Inferior parietal cortex (tissue), 1 donor: Measurements from ENCODE around the gene GPT2.

Experiments
- DNase-seq: peaks from one replicate; pipeline ENCODE4 v3.0.0-alpha.2; 2016; ENCODE audit errors: extremely low spot score

Gene GPT2, protein sequence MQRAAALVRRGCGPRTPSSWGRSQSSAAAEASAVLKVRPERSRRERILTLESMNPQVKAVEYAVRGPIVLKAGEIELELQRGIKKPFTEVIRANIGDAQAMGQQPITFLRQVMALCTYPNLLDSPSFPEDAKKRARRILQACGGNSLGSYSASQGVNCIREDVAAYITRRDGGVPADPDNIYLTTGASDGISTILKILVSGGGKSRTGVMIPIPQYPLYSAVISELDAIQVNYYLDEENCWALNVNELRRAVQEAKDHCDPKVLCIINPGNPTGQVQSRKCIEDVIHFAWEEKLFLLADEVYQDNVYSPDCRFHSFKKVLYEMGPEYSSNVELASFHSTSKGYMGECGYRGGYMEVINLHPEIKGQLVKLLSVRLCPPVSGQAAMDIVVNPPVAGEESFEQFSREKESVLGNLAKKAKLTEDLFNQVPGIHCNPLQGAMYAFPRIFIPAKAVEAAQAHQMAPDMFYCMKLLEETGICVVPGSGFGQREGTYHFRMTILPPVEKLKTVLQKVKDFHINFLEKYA

DNA sequence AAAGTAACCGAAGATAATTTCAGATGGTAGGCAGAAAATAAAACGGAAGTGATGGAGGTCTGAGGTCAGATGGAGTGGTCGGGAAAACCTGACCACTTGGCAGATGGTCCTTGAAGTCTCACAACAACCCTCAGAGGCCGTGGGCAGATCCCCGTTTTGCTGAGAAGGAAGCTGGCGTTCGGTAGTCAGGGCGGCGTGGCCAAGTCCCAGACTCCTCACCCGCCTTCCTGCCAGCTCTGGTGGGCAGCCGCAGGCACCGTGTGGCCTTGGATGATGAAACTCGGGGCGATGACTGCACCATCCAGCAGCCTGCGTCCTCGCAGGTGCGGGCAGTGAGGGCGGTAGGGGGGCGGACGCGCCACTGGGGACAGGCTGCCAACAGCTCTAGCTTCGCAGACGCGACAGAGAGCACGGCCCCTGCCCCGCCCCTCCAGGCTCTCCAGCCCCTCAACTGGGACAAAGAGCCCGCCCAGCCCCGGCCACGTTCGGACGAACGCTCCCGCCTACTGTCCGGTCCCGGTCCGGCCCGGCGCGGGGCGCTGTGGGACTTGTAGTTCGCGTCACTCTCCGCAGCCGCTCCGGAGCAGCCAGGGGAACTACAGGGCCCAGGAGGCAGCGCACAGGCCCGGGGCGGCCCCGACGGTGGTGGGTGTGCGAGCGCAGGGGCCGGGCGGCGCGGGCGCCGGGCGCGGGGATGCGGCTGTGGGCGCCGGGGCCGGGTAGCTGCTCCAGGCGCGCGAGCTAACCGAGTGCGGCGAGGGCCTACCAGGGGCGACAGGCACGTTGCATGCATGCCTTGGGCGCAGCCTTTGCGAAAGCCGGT is at the start of gene GPT2:
Gene GPT2 (plus strand): TSS at position 673 of the 823 bp plus-strand sequence. CDS start 354 bp downstream, outside the sequence.
- peak; percentile 92 for DNase-seq

DNA sequence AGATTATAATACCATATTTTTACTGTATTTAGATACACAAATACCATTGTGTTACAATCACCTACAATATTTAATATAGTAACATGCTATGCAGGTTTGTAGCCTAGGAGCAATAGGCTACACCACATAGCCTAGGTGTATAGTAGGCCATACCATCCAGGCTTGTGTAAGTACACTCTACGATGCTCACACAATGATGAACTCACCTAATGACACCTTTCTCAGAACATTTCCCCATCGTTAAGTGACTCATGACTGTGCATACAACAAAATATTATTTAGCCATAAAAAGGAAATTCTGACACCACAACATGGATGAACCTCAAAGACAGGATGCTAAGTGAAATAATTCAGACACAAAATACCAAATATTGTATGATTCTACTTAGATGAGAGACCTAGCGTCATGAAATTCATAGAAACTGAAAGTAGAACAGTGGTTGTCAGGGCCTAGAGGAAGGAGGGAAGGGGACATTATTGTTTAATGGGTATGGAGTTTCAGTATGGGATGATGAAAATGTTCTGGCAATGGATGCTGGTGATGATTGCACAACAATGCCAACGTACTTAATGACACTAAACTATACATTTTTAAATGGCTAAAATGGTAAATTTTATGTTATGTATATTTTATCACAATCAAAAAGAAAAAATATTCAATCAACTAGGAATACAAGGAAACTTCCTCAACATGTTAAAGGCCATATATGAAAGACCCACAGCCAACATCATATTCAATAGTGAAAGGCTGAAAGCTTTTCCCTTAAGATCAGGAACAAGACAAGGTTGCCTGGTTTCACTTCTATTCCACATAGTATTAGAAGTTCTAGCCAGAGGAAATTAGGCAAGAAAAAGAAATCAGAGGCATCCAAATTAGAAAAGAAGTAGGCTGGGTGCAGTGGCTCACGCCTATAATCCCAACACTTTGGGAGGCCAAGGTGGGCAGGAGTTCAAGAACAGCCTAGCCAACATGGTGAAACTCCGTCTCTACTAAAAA is 47.3 kb upstream of the GPT2 start:
- DNase-seq = no peak

DNA sequence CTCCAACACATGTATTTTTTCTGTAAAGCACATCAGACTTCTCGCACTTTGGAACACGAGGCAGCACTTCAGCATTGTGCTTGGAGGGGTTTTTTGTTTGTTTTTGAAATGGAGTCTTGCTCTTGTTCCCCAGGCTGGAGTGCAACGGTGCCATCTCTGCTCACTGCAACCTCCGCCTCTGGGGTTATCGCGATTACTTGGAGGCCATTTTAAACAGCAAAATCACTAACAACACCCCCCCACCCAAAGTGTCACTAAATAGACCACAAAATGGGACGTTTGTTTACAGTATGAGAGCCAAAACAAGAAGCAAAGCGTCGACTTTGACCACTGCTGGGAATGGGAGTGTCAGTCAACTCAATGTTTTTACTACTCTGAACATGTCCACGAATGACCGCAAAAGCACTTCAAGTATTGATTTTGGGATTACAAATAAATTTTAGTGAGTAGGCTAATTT is 44.1 kb upstream of the GPT2 start:
- DNase-seq = no peak

DNA sequence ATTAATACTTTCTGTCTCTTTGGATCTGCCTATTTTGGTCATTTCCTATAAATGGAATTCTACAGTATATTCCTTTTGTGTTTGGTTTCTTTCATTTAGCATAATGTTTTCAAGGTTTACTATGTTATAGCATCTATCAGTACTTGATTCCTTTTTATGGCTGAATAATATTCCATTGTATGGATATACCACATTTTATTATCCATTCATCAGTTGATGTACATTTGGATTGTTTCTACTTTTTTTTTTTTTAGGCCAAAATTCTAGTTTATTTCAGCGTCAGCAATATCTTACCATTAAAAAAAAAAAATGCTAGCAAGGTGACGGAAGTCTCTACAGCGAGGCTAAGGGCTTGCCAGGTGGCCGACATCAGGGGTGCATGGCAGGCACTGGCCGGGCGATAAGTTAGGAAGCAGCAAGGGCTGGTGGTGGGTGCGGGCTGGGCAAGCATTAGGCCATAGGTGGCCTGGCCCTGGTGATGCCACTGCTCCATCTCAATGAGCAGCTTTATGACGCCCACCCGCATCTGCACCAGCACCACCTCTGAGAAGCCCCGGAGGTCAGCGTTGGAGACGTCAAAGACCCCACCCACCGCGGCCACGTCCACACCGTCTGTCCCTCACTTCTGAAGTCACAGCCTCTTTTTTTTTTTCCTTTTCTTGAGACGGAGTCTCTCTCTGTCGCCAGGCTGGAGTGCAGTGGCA is 41.8 kb upstream of the GPT2 start:
- DNase-seq = no peak

DNA sequence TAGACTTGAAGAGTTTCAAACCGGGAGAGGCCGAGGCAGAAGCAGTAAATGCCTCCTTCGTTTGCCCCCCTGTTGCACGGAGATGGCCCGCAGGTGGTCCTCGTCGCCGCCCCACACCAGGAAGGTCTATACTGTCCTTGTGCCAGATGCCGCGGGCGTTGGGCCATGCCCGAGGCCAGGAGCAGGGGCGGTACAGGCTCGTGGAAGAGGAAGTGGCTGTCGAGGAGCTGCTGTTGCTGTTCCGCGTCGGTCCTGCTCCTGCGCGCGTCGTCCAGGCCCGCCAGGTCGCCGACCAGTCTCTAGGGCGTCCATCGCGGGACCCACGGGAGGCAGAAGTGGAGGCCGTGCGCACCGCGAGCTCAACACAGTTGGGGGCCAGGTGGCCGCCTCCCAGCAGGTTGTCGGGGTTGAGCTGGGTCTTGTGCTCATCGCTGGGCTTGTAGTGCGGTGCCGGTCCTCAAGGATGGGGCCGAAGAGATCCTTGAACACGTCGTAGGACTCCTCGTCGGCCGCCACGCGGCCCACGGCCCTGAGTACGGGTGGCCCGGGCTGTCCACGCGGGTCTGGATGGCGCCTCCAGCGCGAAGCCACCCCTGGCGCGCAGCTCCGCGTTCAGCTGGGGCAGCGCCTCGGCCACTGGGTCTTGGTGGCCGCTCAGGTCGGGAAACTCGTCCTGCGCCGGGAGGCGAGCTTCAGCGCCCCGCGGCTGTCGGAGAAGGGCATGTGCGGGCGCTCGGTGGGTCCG is 40.1 kb upstream of the GPT2 start:
- DNase-seq = no peak

DNA sequence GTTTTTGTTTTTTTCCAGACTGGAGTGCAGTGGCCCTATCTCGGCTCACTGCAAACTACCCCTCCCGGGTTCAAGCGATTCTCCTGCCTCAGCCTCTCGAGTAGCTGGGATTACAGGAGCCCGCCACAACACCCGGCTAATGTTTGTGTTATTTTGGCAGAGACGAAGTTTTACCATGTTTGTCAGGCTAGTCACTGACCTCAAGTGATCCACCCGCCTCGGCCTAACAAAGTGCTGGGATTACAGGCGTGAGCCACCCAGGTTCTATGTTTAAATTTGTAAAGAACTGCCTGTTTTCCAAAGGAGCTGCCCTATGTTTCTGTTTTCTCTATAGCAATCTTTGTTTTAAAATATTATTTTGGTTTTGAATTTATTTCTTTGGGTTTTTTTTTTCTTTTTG is 39.4 kb upstream of the GPT2 start:
- DNase-seq = no peak

DNA sequence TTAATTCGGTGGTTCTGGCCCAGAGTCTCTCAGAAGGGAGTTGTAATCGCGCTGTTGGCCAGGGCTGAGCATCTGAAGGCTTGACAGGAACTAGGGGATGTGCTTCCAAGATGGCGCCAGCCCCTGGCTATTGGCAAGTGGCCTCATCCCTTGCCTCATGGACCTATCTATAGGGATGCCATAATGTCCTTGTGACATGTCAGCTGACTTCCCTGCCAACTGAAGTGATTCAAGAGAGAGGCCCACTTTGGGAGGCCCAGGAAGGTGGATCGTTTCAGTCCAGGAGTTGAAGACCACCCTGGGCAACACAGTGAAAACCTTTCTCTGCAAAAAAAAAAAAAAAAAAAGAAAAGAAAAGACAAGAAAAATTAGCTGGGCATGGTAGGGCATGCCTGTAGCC is 38.2 kb upstream of the GPT2 start:
- no peak for DNase-seq

DNA sequence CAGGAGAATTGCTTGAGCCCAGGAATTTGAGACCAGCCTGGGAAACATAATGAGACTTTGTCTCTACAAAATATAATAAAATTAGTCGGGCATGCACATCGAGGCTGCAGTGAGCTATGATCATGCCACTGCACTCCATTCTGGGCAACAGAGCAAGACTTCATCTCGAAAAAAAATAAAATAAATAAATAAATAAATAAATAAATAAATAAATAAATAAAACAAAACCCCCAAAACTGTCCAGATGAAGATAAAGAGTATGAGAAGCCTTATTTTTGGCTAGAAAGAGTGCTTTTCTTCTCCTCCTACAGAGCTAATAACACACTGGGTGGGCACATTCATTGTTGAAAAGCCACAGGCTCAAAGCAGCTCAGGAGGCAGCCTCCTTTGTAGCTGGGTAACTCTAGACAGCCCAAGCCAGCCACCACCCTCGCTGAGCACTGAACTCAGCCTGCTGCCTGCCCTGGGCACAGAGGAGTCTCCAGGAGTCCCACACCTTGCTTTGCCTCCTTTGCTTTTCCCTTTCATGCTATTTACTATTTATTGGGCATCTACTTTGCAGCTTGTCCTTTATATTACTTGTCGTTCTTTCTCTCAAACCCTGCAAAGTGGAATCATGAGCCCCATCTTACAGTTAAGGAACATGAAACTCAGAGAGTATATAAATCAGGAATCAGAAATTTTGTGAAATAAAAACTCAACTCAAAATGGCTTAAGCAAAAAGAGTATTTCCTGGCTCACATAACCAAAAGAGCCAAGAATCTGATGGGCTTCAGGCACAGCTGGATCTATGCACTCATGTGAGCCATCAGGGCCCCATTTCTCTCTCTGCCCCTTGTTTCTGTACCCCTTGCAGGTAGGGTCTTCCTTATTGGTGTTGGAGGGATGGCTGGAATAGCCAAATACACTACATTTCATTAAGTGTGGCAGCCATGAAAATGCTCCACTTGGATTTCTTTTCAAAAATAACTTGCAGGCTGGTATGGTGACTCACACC is 35.1 kb upstream of the GPT2 start:
- DNase-seq = no peak

DNA sequence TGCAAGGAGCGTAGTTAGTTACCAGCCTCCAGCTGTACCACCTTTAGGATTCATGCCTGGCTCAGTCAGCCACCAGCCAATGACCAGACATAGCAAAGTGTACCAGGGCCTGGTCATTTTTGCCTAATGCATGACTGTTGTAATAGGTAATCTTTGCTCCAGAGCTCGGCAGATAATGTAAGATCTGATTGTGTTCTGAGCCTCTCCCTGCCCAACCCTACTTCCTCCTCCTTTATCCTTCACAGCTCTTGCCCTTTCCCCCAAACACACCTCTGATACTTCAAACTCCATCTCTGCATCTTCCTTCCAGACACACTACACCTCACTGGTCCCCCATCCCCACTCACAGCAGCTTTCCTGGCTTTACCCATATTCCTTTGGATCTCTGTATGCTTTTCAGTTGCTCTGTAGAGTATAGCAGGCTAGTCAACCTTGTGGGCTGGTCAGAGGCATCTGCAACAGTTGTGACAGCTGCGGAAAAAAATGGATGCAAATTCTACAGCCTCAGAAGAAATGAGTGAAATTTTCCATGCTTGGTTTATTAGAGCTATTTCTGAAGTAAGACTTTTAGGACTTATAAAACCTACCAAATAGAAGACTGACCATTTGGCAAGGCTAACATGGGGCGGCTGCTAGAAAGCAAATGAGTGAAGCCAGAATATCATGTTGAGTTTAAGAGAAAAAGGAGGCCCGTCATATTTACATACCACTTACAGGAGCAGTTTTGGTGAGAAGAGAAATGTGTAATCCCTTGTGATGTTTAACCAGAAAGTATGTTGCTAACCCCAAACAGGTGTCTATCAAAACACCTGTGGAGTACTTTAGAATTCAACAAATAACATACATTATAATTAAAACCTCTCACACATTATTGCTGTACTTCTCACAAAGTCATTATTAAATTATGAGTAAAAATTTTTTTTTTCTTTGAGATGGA is 33.3 kb upstream of the GPT2 start:
- DNase-seq = no peak

DNA sequence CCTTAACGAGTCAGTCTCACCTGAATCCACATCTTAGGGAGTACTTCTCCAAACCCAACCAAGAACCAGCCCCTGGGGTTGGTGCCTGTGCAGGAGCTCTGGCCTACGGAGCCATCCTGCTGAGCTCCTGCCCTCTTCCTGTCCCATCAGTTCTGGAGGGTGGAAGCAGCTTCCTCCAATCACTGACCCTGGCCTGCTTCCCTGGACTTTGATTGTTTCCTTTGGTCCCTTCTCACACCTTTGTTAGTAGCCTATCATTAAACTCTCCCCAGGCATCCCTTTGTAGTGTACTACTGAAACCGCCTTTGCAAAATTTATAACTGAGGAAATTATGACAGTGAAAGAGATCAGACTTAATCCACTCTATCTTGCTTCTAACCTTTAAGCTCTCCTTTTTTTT is 32.0 kb upstream of the GPT2 start:
- DNase-seq = no peak

DNA sequence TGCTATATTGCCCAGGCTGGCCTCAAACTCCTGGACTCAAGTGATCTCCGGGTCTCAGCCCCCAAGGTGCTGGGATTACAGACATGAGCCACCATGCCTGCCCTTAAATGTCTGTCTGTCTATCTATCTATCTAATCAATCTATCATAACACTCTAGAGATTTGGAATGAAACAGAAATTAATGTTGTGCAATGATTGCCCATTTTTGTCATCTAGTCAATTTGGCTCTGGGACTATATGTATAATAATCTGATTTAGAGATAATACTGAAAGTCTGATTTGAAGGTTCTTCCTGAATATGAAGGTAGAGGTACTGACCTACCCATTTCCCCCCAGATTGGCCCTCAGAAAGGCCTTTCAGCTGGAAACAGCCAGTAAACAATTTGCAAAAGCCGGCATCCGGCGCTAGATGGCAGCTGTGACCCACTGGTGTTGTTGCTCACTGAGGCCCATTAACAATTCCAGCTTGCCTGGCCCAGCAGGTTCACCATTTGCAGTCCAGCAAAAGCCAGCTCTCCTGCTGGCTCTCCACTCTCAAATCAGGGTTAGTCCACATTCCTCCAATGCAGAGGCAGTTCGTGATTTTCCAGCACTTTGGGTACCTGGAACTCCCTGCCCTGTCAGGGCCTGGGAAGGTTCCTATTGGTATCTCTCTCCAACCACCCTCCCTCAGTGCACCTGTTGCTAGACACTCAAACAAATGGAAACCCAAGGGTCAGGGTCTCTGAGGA is 30.3 kb upstream of the GPT2 start:
- peak; percentile 92 for DNase-seq

DNA sequence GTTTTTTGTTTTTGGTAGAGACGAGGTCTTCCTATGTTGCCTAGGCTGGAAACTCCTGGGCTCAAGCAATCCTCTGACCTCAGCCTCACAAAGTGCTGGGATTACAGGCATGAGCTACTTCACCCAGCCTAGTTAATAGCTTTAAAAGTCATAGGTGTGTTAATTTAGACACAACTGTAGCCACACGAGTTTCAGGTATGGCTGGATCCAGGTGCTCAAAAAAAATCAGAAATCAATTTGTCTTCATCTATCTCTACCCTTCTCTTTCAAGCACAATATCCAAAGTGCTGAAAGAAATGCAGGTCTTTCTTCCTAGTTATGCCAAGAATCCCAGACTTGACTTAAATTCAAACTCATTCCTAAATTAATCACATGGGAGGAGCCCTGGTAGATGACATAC is 29.3 kb upstream of the GPT2 start:
- DNase-seq = no peak

DNA sequence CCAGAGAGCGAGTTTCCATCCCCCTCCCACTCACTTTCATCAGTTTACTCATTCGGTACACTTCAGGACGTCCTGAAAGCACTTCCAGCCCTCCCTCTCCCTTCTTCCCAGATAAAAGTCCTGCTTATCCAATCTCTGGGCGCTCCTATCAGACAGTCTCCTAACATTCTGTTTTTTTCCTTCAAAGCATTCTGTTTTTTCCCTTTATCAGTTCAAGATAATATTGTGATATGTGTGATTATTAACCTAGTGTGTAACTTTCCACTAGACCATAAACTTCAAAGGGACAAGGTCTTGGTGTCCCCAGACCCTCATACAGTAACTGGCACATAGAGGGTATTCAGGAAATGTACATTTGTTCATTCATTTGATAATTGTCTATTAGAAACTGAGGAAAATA is 28.8 kb upstream of the GPT2 start:
- DNase-seq = no peak

DNA sequence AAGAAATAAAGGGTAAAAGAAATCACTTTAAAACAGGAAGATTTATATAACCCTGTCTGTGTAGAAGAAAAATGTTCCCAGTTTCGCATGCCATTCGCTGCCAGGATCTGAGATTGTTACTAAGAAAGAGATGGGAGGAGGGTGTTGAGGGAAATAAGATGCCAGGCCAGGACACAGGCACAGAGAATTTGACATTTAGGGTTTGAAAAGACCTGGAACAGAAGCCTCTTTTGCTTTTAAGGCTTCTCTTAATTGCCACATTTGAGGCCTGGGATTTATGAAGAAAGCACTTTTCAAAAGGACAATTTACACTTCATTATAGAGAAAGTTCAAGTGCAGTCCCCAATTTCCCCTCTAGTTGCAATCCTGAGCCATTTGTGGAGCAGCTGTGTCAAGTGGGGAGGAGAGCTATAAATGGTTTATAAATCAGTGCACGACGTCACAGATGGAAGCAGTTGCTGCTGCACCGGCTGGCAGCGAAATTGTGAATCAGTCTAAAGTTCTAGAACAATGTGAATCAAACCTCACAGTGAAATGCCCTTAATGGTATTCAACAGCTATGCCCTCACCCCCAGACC is 26.7 kb upstream of the GPT2 start:
- DNase-seq = peak; percentile 78

DNA sequence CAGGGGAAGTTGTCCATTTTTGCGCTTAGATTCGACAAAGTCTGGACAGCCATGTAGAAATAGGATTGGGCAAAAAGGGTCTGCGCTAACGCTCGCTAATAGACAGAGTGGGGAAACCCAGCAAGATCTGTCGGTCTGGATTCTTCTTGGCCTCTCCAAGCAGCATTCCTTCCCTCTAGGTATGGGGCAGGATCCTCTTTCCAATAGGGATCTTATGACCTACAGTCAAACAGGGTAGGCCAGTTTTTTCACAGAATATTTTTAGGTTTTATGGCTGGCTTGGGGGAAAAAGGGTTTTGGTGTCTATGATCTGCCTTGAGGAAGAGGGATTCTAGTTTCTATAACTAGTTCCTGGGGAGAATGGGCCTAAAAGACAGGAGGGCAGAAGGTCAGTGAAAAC is 26.0 kb upstream of the GPT2 start:
- DNase-seq = no peak

DNA sequence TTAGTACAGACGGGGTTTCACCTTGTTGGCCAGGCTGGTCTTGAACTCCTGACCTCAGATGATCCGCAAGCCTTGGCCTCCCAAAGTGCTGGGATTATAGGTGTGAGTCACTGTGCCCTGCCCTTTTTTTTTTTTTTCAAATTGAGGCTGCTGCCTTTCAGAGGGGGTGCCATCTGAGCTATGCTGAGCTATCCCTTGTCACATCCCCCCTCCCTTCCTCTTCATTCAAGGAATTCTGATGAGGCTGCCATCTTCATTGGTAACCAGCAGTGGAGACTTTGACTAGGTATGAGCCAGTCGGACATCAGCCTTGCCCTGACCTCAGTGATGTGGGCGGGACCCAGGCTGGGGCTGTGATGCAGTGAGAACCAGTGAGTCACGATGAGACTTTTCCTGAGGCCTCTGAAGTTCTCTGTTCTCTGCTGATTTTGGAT is 24.4 kb upstream of the GPT2 start:
- DNase-seq = no peak
